Testis (tissue), 2 donors: ENCODE results near the gene RGSL1.

Experiments used
- CTCF ChIP-seq, 3 experiments: fragments of 450-650 bp in 2 of 3; fragments of 200-600 bp in 1 of 3; sonication (generic) in 1 of 3; IDR thresholded peaks; one replicate each; pipeline ENCODE4 v1.5.1; 2016 to 2019; ENCODE audit warnings: antibody characterized with exemption in 3 of 3, mild to moderate bottlenecking in 2 of 3, moderate library complexity in 1 of 3
- POLR2A ChIP-seq: fragments of 450-650 bp; IDR thresholded peaks from one replicate; pipeline ENCODE4 v1.6.1; 2017; ENCODE audit warnings: antibody characterized with exemption, mild to moderate bottlenecking, moderate library complexity

GRCh38 chr1:182584746-182585145 lies 134.8 kb downstream of the RGSL1 start:
- TF ChIP-seq CTCF (IDR thresholded peaks at IDR 0.05) = no peak
- TF ChIP-seq POLR2A = no peak
